ENCODE measurements around the gene CDC42.

Gene CDC42

GRCh38 chr1:22123901-22124404, 71.4 kb downstream of the CDC42 start:
- H3K27ac ChIP-seq: no peak overlapping the region
- no peak for DNase-seq (ENCODE audit: low read depth, low spot score)

- DNase-seq (ENCODE audit: low read depth, low spot score): no peak
- no peak overlapping the region for H3K27ac ChIP-seq
Measured at GRCh38 chr1:22124592-22125229, 72.2 kb downstream of the CDC42 start.

- H3K27ac ChIP-seq: no peak overlapping the region
- DNase-seq (ENCODE audit: low read depth, low spot score): no peak
Measured at GRCh38 chr1:22126531-22126930, 74.0 kb downstream of the CDC42 start.

- no peak for DNase-seq (ENCODE audit: low read depth, low spot score)
- no peak overlapping the region for H3K27ac ChIP-seq
Measured at GRCh38 chr1:22127248-22127647, 74.7 kb downstream of the CDC42 start.

GRCh38 chr1:22127731-22128130, 75.2 kb downstream of the CDC42 start:
- DNase-seq (ENCODE audit: low read depth, low spot score): no peak
- no peak overlapping the region for H3K27ac ChIP-seq

- no peak for DNase-seq (ENCODE audit: low read depth, low spot score)
- no peak overlapping the region for H3K27ac ChIP-seq
Measured at GRCh38 chr1:22128392-22128791, 75.9 kb downstream of the CDC42 start.

GRCh38 chr1:22129501-22130117, 77.1 kb downstream of the CDC42 start:
- no peak for DNase-seq (ENCODE audit: low read depth, low spot score)
- no peak overlapping the region for H3K27ac ChIP-seq

- DNase-seq (ENCODE audit: low read depth, low spot score): no peak
- H3K27ac ChIP-seq: no peak overlapping the region
Measured at GRCh38 chr1:22131062-22131461, 78.6 kb downstream of the CDC42 start.

GRCh38 chr1:22131875-22132486, 79.5 kb downstream of the CDC42 start:
- no peak overlapping the region for H3K27ac ChIP-seq
- no peak for DNase-seq (ENCODE audit: low read depth, low spot score)

GRCh38 chr1:22132517-22133235, 80.2 kb downstream of the CDC42 start:
- no peak overlapping the region for H3K27ac ChIP-seq
- DNase-seq (ENCODE audit: low read depth, low spot score): peak; percentile 20

- no peak for DNase-seq (ENCODE audit: low read depth, low spot score)
- H3K27ac ChIP-seq: no peak overlapping the region
Measured at GRCh38 chr1:22133247-22133930, 80.9 kb downstream of the CDC42 start.

GRCh38 chr1:22133931-22134324, 81.4 kb downstream of the CDC42 start:
- DNase-seq (ENCODE audit: low read depth, low spot score): no peak
- no peak overlapping the region for H3K27ac ChIP-seq

- peak; percentile 66 for DNase-seq (ENCODE audit: low read depth, low spot score)
Measured at GRCh38 chr1:22137004-22137720, 84.7 kb downstream of the CDC42 start.

GRCh38 chr1:22139066-22139594, 86.6 kb downstream of the CDC42 start:
- DNase-seq (ENCODE audit: low read depth, low spot score): no peak

More at GRCh38 chr1:22137004-22137720, 84.7 kb downstream of the CDC42 start:
- H3K27ac ChIP-seq: no peak overlapping the region

GRCh38 chr1:22139817-22140216, 87.3 kb downstream of the CDC42 start:
- DNase-seq (ENCODE audit: low read depth, low spot score): no peak
- H3K27ac ChIP-seq: no peak overlapping the region

More at GRCh38 chr1:22139066-22139594, 86.6 kb downstream of the CDC42 start:
- no peak overlapping the region for H3K27ac ChIP-seq
